Effector memory CD8-positive, alpha-beta T cell (primary cell): ENCODE results near the gene GSS.
A peak's percentile ranks its signal among the peaks of the same experiment; 100 is the strongest.

Experiments
- ATAC-seq: fragments of 150-1000 bp; cut with Tn5 transposase; replicated peaks from 2 replicates; pipeline ENCODE4 v1.10.0; 2021; ENCODE audit warnings: mild to moderate bottlenecking, moderate library complexity
- DNase-seq, 3 experiments: peaks; one replicate each; pipeline ENCODE4 v3.0.0; 2021
- H3K27ac Mint-ChIP-seq, 2 donors: one replicate each; pipeline ENCODE4 v1.8.0; 2022; ENCODE audit warnings: mild to moderate bottlenecking in 2 of 2, mixed read lengths in 2 of 2, moderate library complexity in 2 of 2
- H3K27me3 Mint-ChIP-seq, 2 donors: one replicate each; pipeline ENCODE4 v1.8.0; 2022; ENCODE audit warnings: mixed read lengths in 2 of 2
- H3K36me3 Mint-ChIP-seq: one replicate; pipeline ENCODE4 v1.8.0; 2022; ENCODE audit warnings: mild to moderate bottlenecking, moderate library complexity, mixed read lengths; ENCODE audit not compliant: insufficient read depth
- H3K4me1 Mint-ChIP-seq, 2 donors: one replicate each; pipeline ENCODE4 v1.8.0; 2022; ENCODE audit warnings: low read depth in 2 of 2, mixed read lengths in 2 of 2
- H3K4me3 Mint-ChIP-seq, 2 donors: one replicate each; pipeline ENCODE4 v1.8.0; 2022; ENCODE audit warnings: mild to moderate bottlenecking in 2 of 2, mixed read lengths in 2 of 2, moderate library complexity in 2 of 2
- H3K9me3 Mint-ChIP-seq, 2 donors: one replicate each; pipeline ENCODE4 v1.8.0; 2022; ENCODE audit warnings: mixed read lengths in 2 of 2

The GSS gene

DNA sequence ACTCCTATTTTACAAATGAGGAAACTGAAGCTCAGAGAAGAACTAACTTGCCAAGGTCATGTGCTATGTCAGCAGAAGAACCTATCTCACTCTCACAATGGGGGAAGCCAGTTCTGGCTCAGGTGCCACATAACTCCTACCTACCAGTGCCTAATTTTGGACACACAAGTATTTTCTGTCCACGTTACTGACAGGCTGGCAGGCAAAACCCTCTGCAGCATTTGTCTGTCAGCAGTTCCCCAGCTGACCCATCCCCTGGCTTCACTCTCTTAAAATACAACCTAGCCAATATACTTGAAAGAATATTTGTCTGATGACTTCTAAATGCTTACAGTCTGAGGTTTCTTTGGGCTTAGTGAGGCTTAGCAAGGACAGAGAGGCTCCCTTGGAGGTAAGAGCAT, 15.5 kb downstream of the GSS start:
- Mint-ChIP-seq H3K4me3 (no peak overlapping the region), H3K27me3 (no peaks in the 10 kb centered on the region), H3K36me3 (peaks cover 23% of the 10 kb centered on the region), H3K27ac (no peak overlapping the region), H3K4me1 (no peaks in the 10 kb centered on the region), H3K9me3 (no peaks in the 10 kb centered on the region)
- no peak for ATAC-seq
- no peak for DNase-seq

DNA sequence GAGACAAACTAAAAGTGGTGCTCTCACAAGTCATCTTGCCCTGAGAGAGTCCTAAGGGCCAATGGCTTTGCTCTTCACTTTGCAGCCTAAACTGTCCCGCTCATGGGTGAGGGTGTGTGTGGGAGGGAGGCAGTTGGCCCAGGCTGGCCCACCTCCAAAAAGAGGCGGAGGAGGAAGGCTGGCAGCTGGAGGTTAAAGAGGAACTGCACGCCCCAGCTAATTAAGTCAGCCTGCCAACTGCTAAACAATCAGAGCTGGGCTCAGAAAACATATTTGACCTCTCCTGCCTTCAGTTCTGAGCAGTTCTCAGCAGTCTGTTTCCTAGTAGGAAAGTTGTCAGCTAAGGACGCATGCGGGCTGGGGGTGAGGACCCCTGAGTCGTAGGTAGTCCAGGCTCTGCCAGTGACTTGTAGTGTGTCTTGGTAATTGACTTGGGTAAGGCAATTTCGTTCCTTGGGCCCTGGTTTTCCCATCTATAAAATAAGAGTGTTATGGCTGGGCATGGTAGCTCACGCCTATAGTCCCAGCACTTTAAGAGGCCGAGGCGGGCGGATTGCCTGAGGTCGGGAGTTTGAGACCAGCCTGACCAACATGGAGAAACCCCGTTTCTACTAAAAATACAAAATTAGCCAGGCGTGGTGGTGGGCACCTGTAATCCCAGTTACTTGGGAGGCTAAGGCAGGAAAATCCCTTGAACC, 17.0 kb downstream of the GSS start:
- H3K9me3 Mint-ChIP-seq = no peaks in the 10 kb centered on the region
- DNase-seq (no peak), ATAC-seq (no peak)
- H3K27me3 Mint-ChIP-seq = no peaks in the 10 kb centered on the region
- no peak overlapping the region for H3K4me3 Mint-ChIP-seq
- no peaks in the 10 kb centered on the region for H3K4me1 Mint-ChIP-seq
- peaks cover 20% of the 10 kb centered on the region for H3K36me3 Mint-ChIP-seq
- H3K27ac Mint-ChIP-seq = peak overlapping the region in 1 of 2 donors; percentile 44

DNA sequence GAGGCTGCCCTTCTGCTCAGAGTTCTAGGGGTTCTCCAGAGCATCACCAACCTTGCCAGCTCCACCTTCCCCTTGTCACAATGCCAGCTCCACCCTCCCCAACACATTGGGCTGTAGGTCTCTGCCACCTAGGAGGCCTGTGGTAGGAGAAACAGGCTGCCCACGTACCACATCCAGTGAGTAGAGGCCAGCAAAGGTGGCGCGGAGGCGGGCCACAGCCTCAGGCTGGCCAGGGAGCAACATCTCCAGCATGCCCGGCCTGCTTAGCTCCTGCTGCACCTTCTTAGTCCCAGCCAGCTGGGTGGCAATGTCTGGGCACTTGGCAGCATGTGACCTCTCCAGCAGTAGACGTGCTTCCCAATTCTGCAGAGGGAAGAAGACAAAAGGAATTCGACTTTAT, 23.8 kb downstream of the GSS start:
- no peak for ATAC-seq
- Mint-ChIP-seq H3K4me3 (no peak overlapping the region), H3K27me3 (no peaks in the 10 kb centered on the region), H3K36me3 (peaks cover 13% of the 10 kb centered on the region), H3K27ac (no peak overlapping the region), H3K4me1 (no peaks in the 10 kb centered on the region), H3K9me3 (no peaks in the 10 kb centered on the region)
- DNase-seq = no peak

DNA sequence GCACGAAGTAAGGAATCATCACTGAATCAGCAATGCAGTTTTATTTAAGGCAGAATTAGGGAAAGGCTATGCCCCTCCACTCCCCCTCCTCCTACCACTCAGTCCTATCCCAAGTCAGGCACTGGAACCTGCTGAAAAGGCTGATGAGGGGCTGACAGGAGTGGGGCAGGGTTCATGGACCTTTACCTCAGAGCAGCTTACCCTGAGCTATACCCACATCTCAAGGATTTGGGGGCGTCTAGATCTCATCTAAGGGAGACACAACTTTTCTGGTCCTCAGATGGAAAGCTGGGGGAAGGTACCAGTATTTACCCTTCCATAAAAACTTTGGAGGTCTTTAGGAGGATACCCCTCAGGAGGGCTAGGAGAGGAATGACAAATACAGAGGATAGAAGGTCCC, 27.2 kb downstream of the GSS start:
- peaks cover 0 to 4% of the 10 kb centered on the region in 2 donors for H3K4me1 Mint-ChIP-seq
- no peaks in the 10 kb centered on the region for H3K27me3 Mint-ChIP-seq
- ATAC-seq = no peak
- H3K9me3 Mint-ChIP-seq = no peaks in the 10 kb centered on the region
- H3K27ac Mint-ChIP-seq = no peak overlapping the region
- H3K4me3 Mint-ChIP-seq = no peak overlapping the region
- H3K36me3 Mint-ChIP-seq = peaks cover 4% of the 10 kb centered on the region
- no peak for DNase-seq

DNA sequence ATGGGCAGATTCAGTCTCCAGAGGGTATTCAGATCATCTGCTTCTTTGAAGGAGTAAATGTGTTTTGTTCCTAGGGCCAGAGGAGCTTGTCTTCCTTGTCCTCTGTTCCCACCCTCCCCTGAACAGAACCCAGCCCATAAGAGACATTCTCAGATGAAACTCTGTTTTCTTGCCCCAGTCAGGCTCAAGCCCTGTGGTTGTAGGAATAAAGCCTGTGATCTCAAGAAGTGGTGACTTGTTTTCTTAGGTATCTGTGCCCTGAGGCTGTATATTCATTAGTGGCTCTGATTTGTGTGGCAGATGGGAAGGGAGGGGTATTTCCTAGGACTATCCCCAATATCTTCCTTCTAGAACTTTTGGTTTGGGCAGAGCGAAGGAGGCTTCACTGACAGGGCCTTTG, 27.9 kb downstream of the GSS start:
- no peaks in the 10 kb centered on the region for H3K9me3 Mint-ChIP-seq
- H3K27me3 Mint-ChIP-seq = no peaks in the 10 kb centered on the region
- ATAC-seq (no peak), DNase-seq (no peak)
- H3K4me1 Mint-ChIP-seq = peaks cover 0 to 4% of the 10 kb centered on the region in 2 donors
- no peaks in the 10 kb centered on the region for H3K36me3 Mint-ChIP-seq
- no peak overlapping the region for H3K4me3 Mint-ChIP-seq
- H3K27ac Mint-ChIP-seq = peak overlapping the region in 1 of 2 donors; percentile 44

GRCh38 chr20:34926581-34926980, 29.0 kb downstream of the GSS start:
- H3K27me3 Mint-ChIP-seq = no peaks in the 10 kb centered on the region
- DNase-seq (no peak), ATAC-seq (no peak)
- H3K4me3 Mint-ChIP-seq = no peak overlapping the region
- peaks cover 0 to 4% of the 10 kb centered on the region in 2 donors for H3K4me1 Mint-ChIP-seq
- no peaks in the 10 kb centered on the region for H3K36me3 Mint-ChIP-seq
- H3K9me3 Mint-ChIP-seq = no peaks in the 10 kb centered on the region
- H3K27ac Mint-ChIP-seq = no peak overlapping the region

- no peak overlapping the region for H3K4me3 Mint-ChIP-seq
Observed at GRCh38 chr20:34925981-34926380, 29.6 kb downstream of the GSS start.

DNA sequence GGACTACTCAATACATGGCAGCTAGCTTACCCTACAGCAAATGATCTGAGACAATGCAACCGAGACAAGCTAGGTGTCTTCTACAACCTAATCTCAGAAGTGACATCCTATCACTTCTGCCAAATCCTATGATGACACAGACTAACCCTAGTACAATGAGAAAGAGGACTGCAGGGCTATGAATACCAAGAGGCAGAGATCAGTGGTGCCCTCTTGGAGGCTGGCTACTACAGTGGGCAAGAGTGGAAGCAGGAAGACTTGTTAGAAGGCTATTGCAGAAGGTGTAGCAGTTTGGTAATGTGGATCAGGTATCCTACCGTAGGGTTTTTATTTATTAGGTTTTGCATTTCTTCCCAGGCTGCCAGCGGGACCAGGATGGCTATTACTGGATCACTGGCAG, 30.3 kb downstream of the GSS start:
- DNase-seq (no peak), ATAC-seq (no peak)
- Mint-ChIP-seq H3K4me3 (no peak overlapping the region), H3K9me3 (no peaks in the 10 kb centered on the region), H3K27ac (peak overlapping the region in 1 of 2 donors; percentile 25), H3K36me3 (no peaks in the 10 kb centered on the region), H3K27me3 (no peaks in the 10 kb centered on the region), H3K4me1 (peaks cover 0 to 4% of the 10 kb centered on the region in 2 donors)

More at GRCh38 chr20:34925981-34926380, 29.6 kb downstream of the GSS start:
- H3K27ac Mint-ChIP-seq = peak overlapping the region in 1 of 2 donors; percentile 25
- H3K27me3 Mint-ChIP-seq = no peaks in the 10 kb centered on the region
- H3K4me1 Mint-ChIP-seq = peaks cover 0 to 4% of the 10 kb centered on the region in 2 donors
- no peaks in the 10 kb centered on the region for H3K9me3 Mint-ChIP-seq
- DNase-seq = no peak
- no peak for ATAC-seq
- H3K36me3 Mint-ChIP-seq = no peaks in the 10 kb centered on the region

DNA sequence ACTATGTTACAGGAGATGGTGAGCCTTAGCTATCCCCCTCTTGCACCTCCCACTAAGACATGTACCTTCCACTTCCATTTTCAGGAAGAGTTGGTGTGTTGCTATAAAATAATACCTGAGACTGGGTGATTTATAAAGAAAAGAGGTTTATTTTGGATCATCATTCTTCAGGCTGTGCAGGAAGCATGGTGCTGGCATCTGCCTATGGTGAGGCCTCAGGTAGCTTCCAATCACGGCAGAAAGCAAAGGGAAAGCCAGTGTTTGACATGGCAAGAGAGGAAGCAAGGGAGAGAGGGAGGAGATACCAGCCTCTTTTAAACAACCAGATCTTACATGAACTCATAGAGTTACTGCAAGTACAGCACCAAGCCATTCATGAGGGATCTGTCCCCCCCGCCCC, 32.2 kb downstream of the GSS start:
- Mint-ChIP-seq H3K4me1 (peaks cover 0 to 6% of the 10 kb centered on the region in 2 donors), H3K36me3 (no peaks in the 10 kb centered on the region), H3K4me3 (no peak overlapping the region), H3K27ac (no peak overlapping the region), H3K27me3 (no peaks in the 10 kb centered on the region), H3K9me3 (no peaks in the 10 kb centered on the region)
- ATAC-seq = no peak
- no peak for DNase-seq

DNA sequence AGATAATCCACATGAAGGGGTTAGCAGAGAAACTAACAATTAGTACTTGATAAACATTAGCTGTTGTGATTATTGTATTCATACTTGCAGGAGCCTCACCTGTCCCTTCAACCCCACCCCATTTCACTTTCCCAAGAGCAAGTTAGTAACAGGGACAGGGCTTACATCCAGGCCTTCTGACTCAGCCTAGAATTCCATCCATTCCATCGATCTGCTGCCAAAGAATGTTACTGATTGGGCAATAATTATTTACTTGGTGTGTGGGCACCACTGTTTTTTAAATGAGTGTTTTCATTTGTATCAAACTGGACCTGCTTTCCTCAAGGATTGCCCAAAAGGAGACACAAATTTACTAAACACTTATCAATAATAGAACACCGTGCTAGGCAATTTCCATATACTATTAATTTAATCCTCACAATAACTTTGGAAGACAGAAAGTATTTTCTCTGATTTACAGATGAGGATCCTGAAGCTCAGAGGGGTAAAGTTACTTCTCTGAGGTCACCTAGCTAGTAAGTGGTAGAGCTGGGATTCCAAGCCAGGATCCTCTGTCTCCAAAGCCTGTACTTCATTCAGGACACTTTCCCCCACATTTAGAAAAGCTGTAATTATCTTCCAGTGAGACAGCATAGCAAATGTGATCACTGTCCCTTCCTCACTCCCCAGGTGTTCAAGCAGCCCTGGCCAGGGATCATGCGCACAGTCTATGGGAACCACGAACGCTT, 32.8 kb downstream of the GSS start:
- Mint-ChIP-seq H3K9me3 (no peaks in the 10 kb centered on the region), H3K27ac (no peak overlapping the region), H3K4me1 (peaks cover 5 to 10% of the 10 kb centered on the region in 2 donors), H3K27me3 (no peaks in the 10 kb centered on the region), H3K4me3 (no peak overlapping the region), H3K36me3 (no peaks in the 10 kb centered on the region)
- DNase-seq (no peak), ATAC-seq (no peak)

DNA sequence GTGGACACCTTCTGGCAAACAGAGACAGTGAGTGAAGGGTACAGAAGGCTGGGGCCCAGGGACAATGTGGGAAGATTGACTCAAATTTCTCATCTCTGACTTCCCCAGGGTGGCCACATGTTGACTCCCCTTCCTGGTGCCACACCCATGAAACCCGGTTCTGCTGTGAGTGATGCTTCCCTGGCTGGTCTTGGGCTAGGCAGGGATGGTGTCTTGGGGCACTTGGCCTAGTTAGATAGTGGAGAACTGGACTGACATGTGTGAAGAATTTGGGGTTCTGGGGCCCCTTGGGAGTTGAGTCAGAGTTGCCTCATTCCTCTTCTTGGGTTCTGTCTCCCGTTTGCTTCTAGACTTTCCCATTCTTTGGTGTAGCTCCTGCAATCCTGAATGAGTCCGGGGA, 34.2 kb downstream of the GSS start:
- Mint-ChIP-seq H3K36me3 (no peaks in the 10 kb centered on the region), H3K4me3 (no peak overlapping the region), H3K4me1 (peaks cover 7 to 14% of the 10 kb centered on the region in 2 donors), H3K27ac (no peak overlapping the region), H3K27me3 (no peaks in the 10 kb centered on the region), H3K9me3 (no peaks in the 10 kb centered on the region)
- DNase-seq = no peak
- no peak for ATAC-seq

GRCh38 chr20:34920055-34920454, 35.6 kb downstream of the GSS start:
- Mint-ChIP-seq H3K27me3 (no peaks in the 10 kb centered on the region), H3K27ac (no peak overlapping the region), H3K4me3 (no peak overlapping the region), H3K36me3 (no peaks in the 10 kb centered on the region), H3K9me3 (no peaks in the 10 kb centered on the region), H3K4me1 (peaks cover 7 to 10% of the 10 kb centered on the region in 2 donors)
- ATAC-seq = no peak
- no peak for DNase-seq

- H3K27me3 Mint-ChIP-seq = no peaks in the 10 kb centered on the region
- H3K36me3 Mint-ChIP-seq = no peaks in the 10 kb centered on the region
- ATAC-seq (no peak), DNase-seq (no peak)
- H3K4me1 Mint-ChIP-seq = peaks cover 7 to 10% of the 10 kb centered on the region in 2 donors
- peak overlapping the region in 1 of 2 donors; percentile 28 for H3K27ac Mint-ChIP-seq
- H3K9me3 Mint-ChIP-seq = no peaks in the 10 kb centered on the region
- H3K4me3 Mint-ChIP-seq = no peak overlapping the region
Observed at GRCh38 chr20:34916774-34917354, 38.7 kb downstream of the GSS start.
